Gastroesophageal sphincter (tissue), 3 donors: ENCODE measurements around the gene PLA2G4D.

Source experiments
- POLR2AphosphoS5 ChIP-seq: sonication (generic); formaldehyde crosslinking; IDR thresholded peaks from one replicate; pipeline ENCODE4 v1.6.1; 2017; ENCODE audit warnings: antibody characterized with exemption
- TF ChIP-seq, protein P1 (sequence below), 4 experiments: fragments of 200-600 bp in 2 of 4; fragments of 450-650 bp in 2 of 4; sonication (generic) in 1 of 4; IDR thresholded peaks; one replicate each; pipeline ENCODE4 v1.5.1; 2017 to 2019; ENCODE audit warnings: antibody characterized with exemption in 4 of 4, mild to moderate bottlenecking in 2 of 4, moderate library complexity in 2 of 4

DNA sequence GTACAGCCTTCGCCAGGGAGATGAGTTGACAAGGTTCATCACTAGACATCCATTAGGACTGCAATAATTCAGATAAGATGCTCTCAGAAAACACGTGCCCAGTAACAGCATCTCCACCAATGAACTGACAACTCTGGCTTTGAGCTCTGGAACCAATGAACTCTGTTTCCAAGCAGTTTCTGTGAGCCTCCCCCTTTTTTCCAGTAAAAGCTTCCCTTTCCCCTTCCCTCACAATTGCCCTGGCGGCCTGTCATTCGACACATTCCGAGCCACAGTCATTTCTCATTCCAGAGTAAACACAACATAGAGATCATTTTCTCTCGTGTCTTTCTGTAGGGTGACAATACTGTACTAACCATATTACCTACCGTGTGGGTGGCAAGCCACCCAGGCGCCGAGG lies 3.6 kb downstream of the PLA2G4D start:
- TF ChIP-seq, protein P1, sequence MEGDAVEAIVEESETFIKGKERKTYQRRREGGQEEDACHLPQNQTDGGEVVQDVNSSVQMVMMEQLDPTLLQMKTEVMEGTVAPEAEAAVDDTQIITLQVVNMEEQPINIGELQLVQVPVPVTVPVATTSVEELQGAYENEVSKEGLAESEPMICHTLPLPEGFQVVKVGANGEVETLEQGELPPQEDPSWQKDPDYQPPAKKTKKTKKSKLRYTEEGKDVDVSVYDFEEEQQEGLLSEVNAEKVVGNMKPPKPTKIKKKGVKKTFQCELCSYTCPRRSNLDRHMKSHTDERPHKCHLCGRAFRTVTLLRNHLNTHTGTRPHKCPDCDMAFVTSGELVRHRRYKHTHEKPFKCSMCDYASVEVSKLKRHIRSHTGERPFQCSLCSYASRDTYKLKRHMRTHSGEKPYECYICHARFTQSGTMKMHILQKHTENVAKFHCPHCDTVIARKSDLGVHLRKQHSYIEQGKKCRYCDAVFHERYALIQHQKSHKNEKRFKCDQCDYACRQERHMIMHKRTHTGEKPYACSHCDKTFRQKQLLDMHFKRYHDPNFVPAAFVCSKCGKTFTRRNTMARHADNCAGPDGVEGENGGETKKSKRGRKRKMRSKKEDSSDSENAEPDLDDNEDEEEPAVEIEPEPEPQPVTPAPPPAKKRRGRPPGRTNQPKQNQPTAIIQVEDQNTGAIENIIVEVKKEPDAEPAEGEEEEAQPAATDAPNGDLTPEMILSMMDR (IDR thresholded peaks at IDR 0.05): no peak
- no peak for TF ChIP-seq POLR2AphosphoS5
